22Rv1 (cell line): ENCODE results near the gene TRAF3.

ENCODE experiments used
- H3K27ac ChIP-seq: fragments of 450-650 bp; 2 replicates; pipeline ENCODE4 v1.5.1; 2017
- CTCF ChIP-seq: fragments of 450-650 bp; IDR thresholded peaks from 2 replicates; pipeline ENCODE4 v1.5.1; 2017; ENCODE audit warnings: mild to moderate bottlenecking
- ZFX ChIP-seq: fragments of 450-650 bp; IDR thresholded peaks from 2 replicates; pipeline ENCODE4 v1.6.1; 2017; ENCODE audit warnings: antibody characterized with exemption, borderline replicate concordance

Gene TRAF3

GRCh38 chr14:102930753-102931579 lies 153.7 kb downstream of the TRAF3 start:
- TF ChIP-seq ZFX (no peak), CTCF (no peak)
- H3K27ac ChIP-seq = no peak overlapping the region

GRCh38 chr14:102931580-102932285 lies 154.5 kb downstream of the TRAF3 start:
- no peak overlapping the region for H3K27ac ChIP-seq
- TF ChIP-seq CTCF (no peak), ZFX (no peak)

GRCh38 chr14:102932484-102933248 lies 155.4 kb downstream of the TRAF3 start:
- H3K27ac ChIP-seq = no peak overlapping the region
- TF ChIP-seq CTCF = no peak
- no peak for TF ChIP-seq ZFX

GRCh38 chr14:102933618-102934231 lies 156.5 kb downstream of the TRAF3 start:
- TF ChIP-seq CTCF = no peak
- no peak for TF ChIP-seq ZFX
- H3K27ac ChIP-seq = no peak overlapping the region

- TF ChIP-seq CTCF (no peak), ZFX (no peak)
- no peak overlapping the region for H3K27ac ChIP-seq
Observed at GRCh38 chr14:102935756-102936155, 158.5 kb downstream of the TRAF3 start.

GRCh38 chr14:102937331-102938175 lies 160.3 kb downstream of the TRAF3 start:
- no peak for TF ChIP-seq CTCF
- no peak for TF ChIP-seq ZFX
- no peak overlapping the region for H3K27ac ChIP-seq
